Measurements from ENCODE around the gene ETF1. TPM values are rescaled to one million over a fixed set of nuclear protein-coding genes. Genes with fewer than 3 reads are reported as not detected.

ETF1 gene
- total RNA-seq, 1 donor from 2014 or later: 153 TPM

- H3K27ac ChIP-seq (ENCODE audit: low read depth, low read length): no peak overlapping the region
- Mint-ChIP-seq H3K4me1 (ENCODE audit: low read depth, unreplicated experiment) (peaks cover 5% of the 10 kb centered on the region), H3K36me3 (ENCODE audit: low read depth, unreplicated experiment) (peaks cover 26% of the 10 kb centered on the region), H3K4me3 (ENCODE audit: unreplicated experiment) (peak overlapping the region; percentile 62), H3K27me3 (ENCODE audit: low read depth, unreplicated experiment) (peaks cover 14% of the 10 kb centered on the region), H3K27ac (ENCODE audit: unreplicated experiment) (peak overlapping the region; percentile 18), H3K9me3 (ENCODE audit: unreplicated experiment) (peaks cover 3% of the 10 kb centered on the region)
- H3K9ac ChIP-seq (ENCODE audit: low read length): no peak overlapping the region
- no peak for FAIRE-seq
- H3K4me2 ChIP-seq (ENCODE audit: low read length): peak overlapping the region; percentile 97
- peaks cover 31% of the 10 kb centered on the region for H3K79me2 ChIP-seq (ENCODE audit: insufficient read depth, low read length)
- peak; percentile 91 for DNase-seq (ENCODE audit: low read depth)
- no peak overlapping the region for H2AFZ ChIP-seq (ENCODE audit: low read depth, low read length)
- H4K20me1 ChIP-seq (ENCODE audit: insufficient read depth, low read length): peaks cover 56% of the 10 kb centered on the region
- no peak overlapping the region for H3K4me3 ChIP-seq (ENCODE audit: insufficient read depth, low read depth, low read length)
- no peaks in the 10 kb centered on the region for H3K9me3 ChIP-seq (ENCODE audit: insufficient read depth, low read depth, low read length)
- TF ChIP-seq CTCF (IDR thresholded peaks at IDR 0.05; ENCODE audit: insufficient read depth, low read depth, low read length) (no peak), EZH2 (IDR thresholded peaks at IDR 0.05; ENCODE audit: insufficient read depth, low read length) (no peak)
- H3K27me3 ChIP-seq (ENCODE audit: insufficient read depth, low read length): no peaks in the 10 kb centered on the region
- peaks cover 16% of the 10 kb centered on the region for H3K4me1 ChIP-seq (ENCODE audit: insufficient read depth, low read length)
- H3K36me3 ChIP-seq (ENCODE audit: insufficient read depth, low read length): peaks cover 23% of the 10 kb centered on the region
These were observed 73.3 kb downstream of the ETF1 start for GRCh38 chr5:138469540-138470321.

GRCh38 chr5:138468966-138469539, 74.0 kb downstream of the ETF1 start:
- Histone ChIP-seq H3K4me1 (ENCODE audit: insufficient read depth, low read length) (peaks cover 21% of the 10 kb centered on the region), H3K4me2 (ENCODE audit: low read length) (peak overlapping the region; percentile 97), H3K79me2 (ENCODE audit: insufficient read depth, low read length) (peaks cover 31% of the 10 kb centered on the region), H2AFZ (ENCODE audit: low read depth, low read length) (no peak overlapping the region), H4K20me1 (ENCODE audit: insufficient read depth, low read length) (peaks cover 56% of the 10 kb centered on the region), H3K9ac (ENCODE audit: low read length) (no peak overlapping the region), H3K36me3 (ENCODE audit: insufficient read depth, low read length) (peaks cover 23% of the 10 kb centered on the region), H3K9me3 (ENCODE audit: insufficient read depth, low read depth, low read length) (no peaks in the 10 kb centered on the region), H3K4me3 (ENCODE audit: insufficient read depth, low read depth, low read length) (peak overlapping the region; percentile 94), H3K27ac (ENCODE audit: low read depth, low read length) (no peak overlapping the region), H3K27me3 (ENCODE audit: insufficient read depth, low read length) (no peaks in the 10 kb centered on the region)
- Mint-ChIP-seq H3K4me3 (ENCODE audit: unreplicated experiment) (peak overlapping the region; percentile 85), H3K4me1 (ENCODE audit: low read depth, unreplicated experiment) (peaks cover 5% of the 10 kb centered on the region), H3K9me3 (ENCODE audit: unreplicated experiment) (peaks cover 3% of the 10 kb centered on the region), H3K27me3 (ENCODE audit: low read depth, unreplicated experiment) (peaks cover 14% of the 10 kb centered on the region), H3K36me3 (ENCODE audit: low read depth, unreplicated experiment) (peaks cover 26% of the 10 kb centered on the region), H3K27ac (ENCODE audit: unreplicated experiment) (peak overlapping the region; percentile 14)
- FAIRE-seq (no peak), DNase-seq (ENCODE audit: low read depth) (peak; percentile 61)
- TF ChIP-seq EZH2 (IDR thresholded peaks at IDR 0.05; ENCODE audit: insufficient read depth, low read length) (no peak), CTCF (IDR thresholded peaks at IDR 0.05; ENCODE audit: insufficient read depth, low read depth, low read length) (no peak)

Measured in astrocyte (in vitro differentiated cells and primary cell).